K562 (cell line): ENCODE results near the gene EFCAB7. TPM values are rescaled to one million over a fixed set of nuclear protein-coding genes. Genes with fewer than 3 reads are reported as not detected.
A peak's percentile ranks its signal among the peaks of the same experiment; 100 is the strongest.

Source experiments
- ATAC-seq: fragments of 200-7000 bp; cut with Tn5 transposase; 3 replicates; pipeline ENCODE4 v1.9.1; 2020; ENCODE audit warnings: moderate library complexity
- BruUV-seq: library from RNA; stranded (reverse); fragments of 400-500 nt; replicated peaks from 2 replicates; lab custom pipeline; 2021; lab: Mats Ljungman, UMichigan
- CTCF ChIA-PET: fragments of 300-600 bp; formaldehyde crosslinking; extraction: SDS; loops from one replicate; lab custom pipeline; 2021; ENCODE audit warnings: low intra/inter-chr PET ratio; lab: Yijun Ruan, JAX
- POLR2A ChIA-PET: fragments of 300-600, 350-650 bp; sonication (Branson Sonifier 250); formaldehyde crosslinking; extraction: SDS; loops from one replicate; lab custom pipeline; 2021; ENCODE audit warnings: antibody characterized with exemption, inconsistent platforms; lab: Yijun Ruan, JAX
- DNase-seq, 4 experiments: peaks; one replicate each; pipeline versions ENCODE4 v3.0.0 to v3.0.0-alpha.2; 2011 to 2018; ENCODE audit warnings: low spot score in 3 of 4, mixed read lengths in 3 of 4; ENCODE audit errors: extremely low read depth in 1 of 4
- FAIRE-seq: peaks from 2 replicates; lab custom pipeline; 2011; peaks lifted over from hg19 to GRCh38; lab: Jason Lieb, UNC
- H2AFZ ChIP-seq: 2 replicates; pipeline ENCODE4 v1.6.0; 2011; ENCODE audit warnings: low read depth, low read length, control low read depth, inconsistent platforms
- H3K27ac ChIP-seq: fragments of 200-600 bp; 3 replicates; pipeline ENCODE4 v1.8.0; 2011; ENCODE audit warnings: low read depth, mild to moderate bottlenecking, control low read depth, inconsistent platforms, low read length, moderate library complexity, mixed read lengths; ENCODE audit errors: extremely low read depth
- H3K27me3 ChIP-seq, 2 experiments: fragments of 300-600 bp in 1 of 2; 2 replicates in 1 of 2; 3 replicates in 1 of 2; pipeline versions ENCODE4 v1.6.0 to v1.8.0; 2011; ENCODE audit warnings: inconsistent platforms in 2 of 2, low read length in 2 of 2, mild to moderate bottlenecking in 1 of 2, mixed read lengths in 1 of 2, moderate library complexity in 1 of 2; ENCODE audit not compliant: control insufficient read depth in 2 of 2, insufficient read depth in 2 of 2
- H3K36me3 ChIP-seq: fragments of 300-600 bp; 3 replicates; pipeline ENCODE4 v1.8.0; 2011; ENCODE audit warnings: mild to moderate bottlenecking, low read length, inconsistent platforms; ENCODE audit not compliant: control insufficient read depth, insufficient read depth
- H3K4me1 ChIP-seq, 2 experiments: fragments of 200-600 bp in 1 of 2; replicated peaks in 1 of 2; 2 replicates in 1 of 2; 3 replicates in 1 of 2; pipeline versions ENCODE4 v1.5.1 to v1.8.0; 2011; ENCODE audit warnings: inconsistent platforms in 2 of 2, low read length in 2 of 2, mild to moderate bottlenecking in 1 of 2, mixed read lengths in 1 of 2, moderate library complexity in 1 of 2; ENCODE audit not compliant: control insufficient read depth in 2 of 2, insufficient read depth in 2 of 2
- H3K4me2 ChIP-seq: 2 replicates; pipeline ENCODE4 v1.6.1; 2011; ENCODE audit warnings: low read length, control low read depth, inconsistent platforms, mixed read lengths; ENCODE audit not compliant: insufficient read depth
- H3K4me3 ChIP-seq: fragments of 200-600 bp; sonication (generic), shearing (Covaris generic); 2 replicates; pipeline ENCODE4 v1.5.1; 2016; ENCODE audit warnings: control low read depth, inconsistent platforms
- H3K79me2 ChIP-seq: fragments of 200-600 bp; 3 replicates; pipeline ENCODE4 v1.8.0; 2011; ENCODE audit warnings: low read length, inconsistent platforms; ENCODE audit not compliant: control insufficient read depth, insufficient read depth
- H3K9ac ChIP-seq, 2 experiments: 2 replicates each; pipeline versions ENCODE4 v1.6.0 to v1.6.1; 2011; ENCODE audit warnings: low read depth in 2 of 2, low read length in 2 of 2, control low read depth in 1 of 2, inconsistent platforms in 1 of 2, mild to moderate bottlenecking in 1 of 2, mixed read lengths in 1 of 2; ENCODE audit not compliant: insufficient read depth in 1 of 2
- H3K9me1 ChIP-seq: one replicate; pipeline ENCODE4 v1.6.0; 2011; ENCODE audit warnings: inconsistent platforms, mild to moderate bottlenecking, low read length, moderate library complexity; ENCODE audit not compliant: control insufficient read depth, insufficient read depth
- H3K9me3 ChIP-seq: replicated peaks from 2 replicates; pipeline ENCODE4 v1.5.1; 2011; ENCODE audit warnings: low read depth, low read length, inconsistent platforms; ENCODE audit not compliant: control insufficient read depth, insufficient read depth
- H4K20me1 ChIP-seq: replicated peaks from 2 replicates; pipeline ENCODE4 v1.6.1; 2011; ENCODE audit warnings: low read length, inconsistent platforms, mixed read lengths; ENCODE audit not compliant: control insufficient read depth, insufficient read depth
- BRD9 ChIP-seq: fragments of 450-650 bp; IDR thresholded peaks from 2 replicates; pipeline ENCODE4 v1.6.1; 2018; ENCODE audit warnings: low read depth; ENCODE audit not compliant: partially characterized antibody
- DMBX1 ChIP-seq: fragments of 250-450 bp; sonication (Bioruptor Pico); IDR thresholded peaks from 2 replicates; pipeline ENCODE4 v1.8.0; 2022; ENCODE audit warnings: inconsistent platforms, mild to moderate bottlenecking, moderate library complexity, borderline replicate concordance
- WGBS: fragments of 100-300 bp; shearing (Covaris generic); methylation state at CpG from one replicate; pipeline ENCODE4 v1.1.6; 2016; ENCODE audit warnings: low coverage, mixed read lengths; ENCODE audit not compliant: insufficient coverage; ENCODE audit errors: missing lambda C conversion rate; 5-methylcytosine and 5-hydroxymethylcytosine counted together
- in situ Hi-C: fragments of 300-500 bp; cut with MboI; formaldehyde crosslinking; loops from 4 replicates; pipeline ENCODE4 v1.15.0; 2018; ENCODE audit warnings: inconsistent platforms, mixed read lengths
- intact Hi-C: fragments of 100-400 bp; cut with micrococcal nuclease; formaldehyde crosslinking; loops from 2 replicates; pipeline ENCODE4 v1.14.2; 2022
- polyA plus RNA-seq, 8 experiments: library from polyadenylated mRNA; depleted of rRNA in 4 of 8; stranded (reverse) in 5 of 8; unstranded in 3 of 8; fragments of >200 nt; fragmentation: Nextera tagmentation in 2 of 8; fragmentation: Illumina TruSeq in 1 of 8; extraction: Ambion mirVana in 2 of 8; extraction: Trizol in 1 of 8; gene quantifications; 2 replicates each; pipeline versions ENCODE4 v1.2.1 to v1.2.3, GENCODE V29; 2011 to 2014; ENCODE audit warnings: inconsistent platforms in 1 of 8, missing spikeins in 1 of 8
- total RNA-seq, 7 experiments: library from RNA; depleted of rRNA in 6 of 7; stranded (reverse); fragments of >200 nt in 6 of 7; fragmentation: Illumina TruSeq in 2 of 7; extraction: Trizol in 2 of 7; gene quantifications; 2 replicates each; pipeline versions ENCODE4 v1.2.1 to v1.2.3, GENCODE V29; 2011 to 2021; ENCODE audit warnings: low replicate concordance in 1 of 7

Gene EFCAB7
- total and polyA plus RNA-seq, 9 of the 15 experiments (the other 6 are each of a cell fraction or from before 2014, with no cell fraction given) = 3.2 to 7.6 (median 5.7) TPM

GRCh38 chr1:63592536-63593302 lies 69.4 kb downstream of the EFCAB7 start (continued):
- no peak for TF ChIP-seq BRD9
- TF ChIP-seq, all 486 proteins: peak for 0

- CTCF ChIA-PET = no interaction called here
- ATAC-seq = peak; percentile 51
Observed at GRCh38 chr1:63593303-63593885, 70.1 kb downstream of the EFCAB7 start, which contains the start of gene PGM1. Gene PGM1 (plus strand): TSS chr1:63593411. CDS start chr1:63593489, 78 bp downstream.

More at GRCh38 chr1:63593303-63593885, 70.1 kb downstream of the EFCAB7 start, which contains the start of gene PGM1:
- Histone ChIP-seq H4K20me1 (no peaks in the 10 kb centered on the region), H3K9me1 (no peaks in the 10 kb centered on the region), H3K9me3 (no peaks in the 10 kb centered on the region), H3K4me3 (peak within 1 kb of the TSS; percentile 8; the same call in 1 of the 2 replicates), H3K36me3 (no peaks in the 10 kb centered on the region), H3K27ac (no peak within 1 kb of the TSS), H3K9ac (no peak within 1 kb of the TSS), H2AFZ (0 out of 2 replicates have a peak within 1 kb of the TSS, but pooled peaks have one; percentile 24), H3K27me3 (peaks cover 12 to 23% of the 10 kb centered on the region in 2 experiments; a peak in 4 of 5 replicates), H3K4me1 (peaks cover 0 to 12% of the 10 kb centered on the region in 2 experiments; a peak in 2 of 5 replicates), H3K79me2 (no peaks in the 10 kb centered on the region), H3K4me2 (peak within 1 kb of the TSS; percentile 46; the same call in 1 of the 2 replicates)
- peak in 1 of 4 experiments; percentile 2 for DNase-seq
- no TSS peak for BruUV-seq
- POLR2A ChIA-PET = interaction anchor here (0.7 kb wide), 1 partner anchor 233 kb away, joined by 3 read pairs; no protein-coding TSS in a partner anchor
- no peak for TF ChIP-seq DMBX1 (CRISPR knock-in tag)
- intact Hi-C loops (no loop called here), in situ Hi-C loops (no loop called here)
- WGBS = 37% methylated on average over 35 of the region's 64 CpGs
- no peak for FAIRE-seq
